Mammary epithelial cell (primary cell): ENCODE results near the gene WDR48.

Source experiments
- CTCF ChIP-seq, 2 donors: IDR thresholded peaks in 1 of 2; conservative IDR thresholded peaks in 1 of 2; 2 replicates each; pipeline ENCODE4 v1.5.1; 2011 to 2012; ENCODE audit warnings: inconsistent platforms in 2 of 2, low read length in 2 of 2, mild to moderate bottlenecking in 2 of 2, control low read depth in 1 of 2, low read depth in 1 of 2; ENCODE audit not compliant: insufficient read depth in 1 of 2; ENCODE audit errors: extremely low read depth in 1 of 2
- EZH2 ChIP-seq: IDR thresholded peaks from 2 replicates; pipeline ENCODE4 v1.6.1; 2012; ENCODE audit warnings: low read length, inconsistent platforms, borderline replicate concordance

- no peak for TF ChIP-seq CTCF (conservative IDR thresholded peaks at IDR 0.05 in 1 of 2, IDR thresholded peaks at IDR 0.05 in 1 of 2; ENCODE audit: extremely low read depth in 1 of 2, insufficient read depth in 1 of 2, low read depth in 1 of 2, low read length in 2 of 2)
- TF ChIP-seq EZH2, result no peak
Observed at GRCh38 chr3:39098473-39099000, 46.7 kb downstream of the WDR48 start.
